Choroid plexus epithelial cell (primary cell): ENCODE measurements around the gene TLE5.

Experiments used
- DNase-seq: peaks from one replicate; pipeline ENCODE4 v3.0.0-alpha.2; 2010; ENCODE audit warnings: low read depth
- H3K4me3 ChIP-seq: 2 replicates; pipeline ENCODE4 v1.5.1; 2011; ENCODE audit warnings: low read depth, mild to moderate bottlenecking, control low read depth, low read length, moderate library complexity
- CTCF ChIP-seq: conservative IDR thresholded peaks from 2 replicates; pipeline ENCODE4 v1.5.1; 2011; ENCODE audit warnings: low read depth, mild to moderate bottlenecking, control low read depth, inconsistent platforms, low read length, moderate library complexity

TLE5 gene

GRCh38 chr19:3020321-3020960 is 41.9 kb downstream of the TLE5 start:
- no peak for DNase-seq
- no peak for TF ChIP-seq CTCF
- no peak overlapping the region for H3K4me3 ChIP-seq

GRCh38 chr19:3019211-3019854 is 43.0 kb downstream of the TLE5 start:
- no peak overlapping the region for H3K4me3 ChIP-seq
- no peak for DNase-seq
- no peak for TF ChIP-seq CTCF

- DNase-seq: no peak
- H3K4me3 ChIP-seq: no peak overlapping the region
- no peak for TF ChIP-seq CTCF
Observed at GRCh38 chr19:3017923-3018322, 44.4 kb downstream of the TLE5 start.

- no peak overlapping the region for H3K4me3 ChIP-seq
- TF ChIP-seq CTCF: no peak
- no peak for DNase-seq
Observed at GRCh38 chr19:3015126-3016057, 46.9 kb downstream of the TLE5 start.

GRCh38 chr19:3014135-3014534 is 48.2 kb downstream of the TLE5 start:
- no peak for TF ChIP-seq CTCF
- no peak overlapping the region for H3K4me3 ChIP-seq
- no peak for DNase-seq

- no peak for TF ChIP-seq CTCF
Observed at GRCh38 chr19:3013263-3013725, 49.0 kb downstream of the TLE5 start.

More at GRCh38 chr19:3013263-3013725, 49.0 kb downstream of the TLE5 start:
- H3K4me3 ChIP-seq: no peak overlapping the region
- no peak for DNase-seq
